ENCODE results near the gene ITFG1. TPM values are rescaled to one million over a fixed set of nuclear protein-coding genes. Genes with fewer than 3 reads are reported as not detected.
"Not testable (repeated sequence)": the region's sequence is repeated elsewhere in the genome, so short reads cannot be mapped to it uniquely, and the experiment has no call there.

Gene ITFG1
- polyA plus RNA-seq, 10 donors: 71.8 to 109 (median 83.0) TPM

- DNase-seq: no peak
Measured at GRCh38 chr16:47431960-47432359, 28.9 kb downstream of the ITFG1 start.

DNA sequence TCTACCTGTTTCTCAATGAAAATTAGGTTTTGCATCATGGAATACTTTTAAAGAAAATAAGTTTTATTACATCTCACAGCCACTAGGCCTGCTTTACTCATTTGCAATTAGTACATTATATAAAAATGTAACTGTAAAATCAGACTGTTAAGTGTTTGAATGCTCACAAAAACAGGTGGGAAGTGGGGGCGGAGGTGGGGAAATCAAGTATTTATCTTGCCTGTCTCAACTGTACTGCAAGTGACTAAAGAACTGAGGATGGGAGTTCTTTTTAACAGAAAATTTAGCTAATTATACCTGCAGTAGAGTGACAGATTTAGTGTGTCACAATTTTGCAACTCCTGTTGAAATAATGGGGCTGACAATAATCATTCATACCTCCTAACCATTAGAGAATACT, 34.1 kb downstream of the ITFG1 start:
- no peak for DNase-seq

- no peak for DNase-seq
Measured at GRCh38 chr16:47424846-47425245, 36.0 kb downstream of the ITFG1 start.

GRCh38 chr16:47416869-47417268, 44.0 kb downstream of the ITFG1 start:
- no peak for DNase-seq

DNA sequence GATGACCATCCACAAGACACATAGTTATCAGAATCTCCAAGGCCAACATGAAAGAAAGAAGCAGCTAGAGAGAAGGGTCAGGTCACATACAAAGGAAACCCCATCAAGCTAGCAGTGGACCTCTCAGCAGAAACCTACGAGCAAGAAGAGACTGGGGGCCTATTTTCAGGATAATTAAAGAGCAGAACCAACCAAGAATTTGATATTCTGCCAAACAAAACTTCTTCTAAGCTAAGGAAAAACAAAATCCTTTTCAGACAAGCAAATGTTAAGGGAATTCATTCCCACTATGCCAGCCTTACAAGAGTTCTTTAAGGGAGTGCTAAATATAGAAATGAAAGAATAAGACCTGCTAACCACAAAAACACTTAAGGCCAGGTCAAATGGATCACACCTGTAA, 47.8 kb downstream of the ITFG1 start:
- no peak for DNase-seq

GRCh38 chr16:47408491-47408890, 52.4 kb downstream of the ITFG1 start:
- DNase-seq: no peak

DNA sequence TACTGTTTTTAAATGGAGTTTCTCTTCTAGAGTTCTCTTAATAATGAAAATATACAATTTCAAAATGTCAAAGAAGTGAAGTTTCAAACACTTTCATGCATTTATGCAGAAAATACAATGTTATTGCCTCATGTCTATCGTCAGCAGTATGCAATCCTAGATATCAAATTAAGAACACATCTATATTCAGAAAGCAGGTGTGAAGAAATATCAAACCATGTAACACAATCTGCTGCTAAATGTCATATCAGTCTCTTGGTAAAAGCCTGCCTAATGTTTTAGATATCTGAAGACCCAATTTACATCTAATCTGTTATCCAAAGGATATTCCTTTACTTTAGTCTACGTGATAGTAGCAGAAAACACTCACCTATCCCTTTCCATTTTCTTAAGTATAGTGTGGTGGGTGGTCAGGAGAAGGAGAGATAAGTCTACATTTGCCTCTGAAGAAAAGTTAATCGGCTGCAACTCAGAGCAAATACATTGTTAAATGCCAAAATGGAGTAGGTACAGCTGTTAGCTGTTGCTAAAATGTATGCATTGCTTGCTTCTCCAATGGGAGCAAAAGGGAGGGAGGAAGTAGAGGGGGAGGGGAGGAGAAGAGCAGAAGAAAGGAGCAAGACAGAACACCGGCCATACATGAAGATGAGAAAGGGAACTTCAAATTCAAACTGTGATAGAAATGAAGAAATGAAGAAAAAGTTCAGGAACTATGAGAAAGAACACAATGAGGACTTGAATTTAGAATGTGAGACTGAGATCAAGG, 64.9 kb downstream of the ITFG1 start:
- peak in 1 of 3 donors; percentile 17 for DNase-seq

- DNase-seq: no peak
Measured at GRCh38 chr16:47392081-47392480, 68.8 kb downstream of the ITFG1 start.

DNA sequence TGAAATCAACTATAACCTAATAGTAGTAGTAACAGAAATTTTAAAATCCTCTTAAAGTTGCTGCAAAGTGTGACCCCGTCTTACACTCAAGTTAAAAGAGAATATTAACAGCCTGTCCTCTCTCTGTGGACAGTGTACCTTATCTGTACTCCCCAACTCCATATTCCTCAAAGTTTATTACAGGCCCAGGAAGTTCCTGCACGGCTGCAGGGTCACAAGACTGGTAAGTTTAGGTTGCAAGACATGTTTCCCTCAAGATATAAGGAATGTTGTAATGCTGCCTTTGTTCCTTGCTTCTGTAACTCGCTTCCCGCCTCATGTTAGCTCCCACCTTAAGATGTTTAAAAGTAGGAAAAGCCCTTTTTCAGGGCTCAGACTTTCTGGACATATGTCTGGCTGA, 72.2 kb downstream of the ITFG1 start:
- DNase-seq: no peak

GRCh38 chr16:47387026-47387734, 73.7 kb downstream of the ITFG1 start:
- no peak for DNase-seq

DNA sequence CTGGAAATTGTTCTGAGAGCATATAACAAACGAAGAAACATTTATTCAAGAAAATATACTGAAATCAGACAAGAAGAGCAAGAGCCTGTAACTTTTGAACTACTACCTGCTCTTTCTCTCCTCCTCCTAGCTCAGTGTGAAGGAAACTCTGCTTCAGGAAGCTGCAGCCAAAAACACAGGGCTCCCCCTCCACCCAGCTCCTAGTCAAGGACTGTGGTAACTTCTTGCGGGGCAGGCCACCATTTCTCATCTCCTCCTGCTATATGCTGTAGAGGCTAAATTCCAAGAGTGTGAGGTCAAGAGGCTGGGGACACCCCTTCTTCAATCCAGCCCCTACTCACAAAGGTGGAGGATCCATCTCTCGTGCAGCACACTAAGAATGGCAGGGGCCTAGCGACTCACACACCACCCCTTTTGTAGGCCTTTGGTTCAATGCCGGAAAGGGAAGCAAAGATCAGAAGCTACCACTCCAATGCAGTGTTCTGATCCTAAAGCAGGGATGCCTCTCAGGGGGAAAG, 74.6 kb downstream of the ITFG1 start:
- DNase-seq: no peak

- DNase-seq: no peak
Measured at GRCh38 chr16:47382362-47382761, 78.5 kb downstream of the ITFG1 start.

GRCh38 chr16:47377154-47377553, 83.7 kb downstream of the ITFG1 start:
- no peak for DNase-seq

GRCh38 chr16:47375423-47375822, 85.4 kb downstream of the ITFG1 start:
- no peak for DNase-seq

- DNase-seq: no peak
Measured at GRCh38 chr16:47374629-47375028, 86.2 kb downstream of the ITFG1 start.

DNA sequence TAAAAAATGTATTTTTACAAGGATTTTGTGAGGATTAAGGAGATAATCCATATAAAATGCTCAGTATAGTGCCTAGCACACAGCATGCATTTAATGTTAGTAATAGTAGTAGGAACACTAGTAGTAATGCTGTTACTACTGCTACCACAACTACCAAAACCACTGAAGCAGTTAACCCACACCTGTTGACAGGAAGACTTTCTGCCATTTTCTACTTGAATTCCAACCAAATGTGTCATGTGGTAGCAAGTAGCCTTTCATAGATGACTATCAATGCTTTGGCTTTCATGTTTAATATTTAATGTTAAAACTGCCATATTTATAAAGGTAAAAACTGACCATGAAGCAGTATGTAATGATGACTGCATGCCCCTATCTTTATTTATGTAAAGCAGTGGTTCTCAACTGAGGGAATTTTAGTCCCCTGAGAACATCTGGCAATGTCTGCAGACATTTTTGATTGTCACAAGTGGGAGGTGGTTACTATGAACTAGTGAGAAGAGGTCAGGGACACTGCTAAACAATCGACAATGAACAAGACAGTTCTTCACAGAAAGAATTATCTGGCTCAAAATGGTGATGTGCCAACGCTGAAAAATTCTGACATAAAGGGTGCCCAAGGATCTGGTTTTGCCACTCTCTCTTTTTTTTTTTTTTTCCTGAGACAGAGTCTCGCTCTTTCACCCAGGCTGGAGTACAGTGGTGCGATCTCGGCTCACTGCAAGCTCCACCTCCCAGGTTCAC, 89.4 kb downstream of the ITFG1 start:
- no peak for DNase-seq

DNA sequence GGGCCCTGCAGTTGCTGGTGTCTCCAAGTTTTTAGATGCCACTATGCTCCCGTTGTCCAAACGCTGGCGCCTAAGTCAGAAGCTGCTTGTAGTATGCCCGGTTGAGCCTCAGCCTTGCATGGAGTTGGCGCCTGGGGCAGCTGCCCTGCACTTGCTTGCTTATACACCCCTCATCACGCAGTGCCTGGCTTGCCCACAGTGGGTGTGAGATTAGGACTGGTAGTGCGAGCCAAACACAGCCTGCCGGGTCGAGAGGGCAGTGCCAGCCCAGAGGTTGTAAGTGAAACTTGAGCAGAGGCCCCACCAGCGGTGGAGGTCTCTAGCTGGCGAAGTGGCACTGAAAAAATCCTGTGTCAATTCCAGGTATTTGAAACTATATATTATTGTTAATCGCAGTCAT, 90.3 kb downstream of the ITFG1 start:
- DNase-seq: no peak

- DNase-seq: no peak
Measured at GRCh38 chr16:47366228-47366627, 94.6 kb downstream of the ITFG1 start.

DNA sequence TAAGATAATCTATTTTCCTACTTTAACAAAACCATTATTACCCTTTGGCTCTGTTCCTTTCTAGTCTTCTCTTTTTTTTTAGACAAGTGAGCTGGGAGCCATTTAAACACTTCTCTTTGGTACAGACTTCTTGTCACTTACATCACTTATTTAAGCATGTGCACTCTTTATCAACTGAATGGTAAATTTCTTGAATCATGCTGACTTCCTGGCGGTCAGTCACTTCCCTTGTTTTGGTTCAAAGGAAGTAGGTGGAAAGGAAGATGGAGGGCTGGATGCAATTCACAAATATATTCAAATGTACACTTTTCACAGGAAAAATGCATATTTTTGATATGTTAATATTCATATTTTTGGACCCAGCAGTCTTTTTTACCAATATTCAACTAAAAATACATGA, 97.1 kb downstream of the ITFG1 start:
- no peak for DNase-seq

- no peak for DNase-seq
Measured at GRCh38 chr16:47359478-47359877, 101.4 kb downstream of the ITFG1 start.

- DNase-seq: no peak
Measured at GRCh38 chr16:47358816-47359215, 102.0 kb downstream of the ITFG1 start.

GRCh38 chr16:47349029-47349428, 111.8 kb downstream of the ITFG1 start:
- not testable (repeated sequence) for DNase-seq

Data from muscle of back (tissue), 11 donors.